NCI-H226 (cell line): Measurements from ENCODE around the gene PIEZO1.
A peak's percentile ranks its signal among the peaks of the same experiment; 100 is the strongest.

Experiments used
- DNase-seq: peaks from one replicate; pipeline ENCODE4 v3.0.0-alpha.2; 2015

PIEZO1 gene

GRCh38 chr16:88715312-88716190 lies 69.5 kb downstream of the PIEZO1 start:
- DNase-seq, result no peak

GRCh38 chr16:88714420-88715302 lies 70.4 kb downstream of the PIEZO1 start:
- no peak for DNase-seq

- DNase-seq, result peak; percentile 48
Observed at GRCh38 chr16:88713568-88714419, 71.2 kb downstream of the PIEZO1 start.

GRCh38 chr16:88713054-88713453 lies 72.0 kb downstream of the PIEZO1 start:
- no peak for DNase-seq

GRCh38 chr16:88712362-88712979 lies 72.5 kb downstream of the PIEZO1 start:
- no peak for DNase-seq

GRCh38 chr16:88711750-88712340 lies 73.2 kb downstream of the PIEZO1 start:
- DNase-seq, result no peak

GRCh38 chr16:88710556-88710955 lies 74.5 kb downstream of the PIEZO1 start:
- no peak for DNase-seq

- peak; percentile 23 for DNase-seq
Observed at GRCh38 chr16:88706965-88707826, 77.8 kb downstream of the PIEZO1 start.

- DNase-seq, result peak; percentile 85
Observed at GRCh38 chr16:88706229-88706964, 78.6 kb downstream of the PIEZO1 start, which contains the start of the genes CTU2 and RNF166. CTU2 (plus strand) TSS chr16:88706503; CDS start chr16:88706531, 28 bp downstream. RNF166 (minus strand) TSS chr16:88706408; CDS start chr16:88706325, 83 bp downstream.

- no peak for DNase-seq
Observed at GRCh38 chr16:88705801-88706228, 79.2 kb downstream of the PIEZO1 start.

- no peak for DNase-seq
Observed at GRCh38 chr16:88705076-88705684, 79.8 kb downstream of the PIEZO1 start.

GRCh38 chr16:88703486-88704309 lies 81.3 kb downstream of the PIEZO1 start:
- no peak for DNase-seq

- DNase-seq, result no peak
Observed at GRCh38 chr16:88702371-88703210, 82.4 kb downstream of the PIEZO1 start.

- DNase-seq, result no peak
Observed at GRCh38 chr16:88701581-88702370, 83.2 kb downstream of the PIEZO1 start.

- DNase-seq, result peak; percentile 91
Observed at GRCh38 chr16:88700636-88701482, 84.2 kb downstream of the PIEZO1 start.

GRCh38 chr16:88700322-88700635 lies 84.7 kb downstream of the PIEZO1 start:
- DNase-seq, result no peak
